A549 treated with Hydrocortisone at 1 μM for 4 hours (cell line): Measurements from ENCODE around the gene CKM. TPM values are rescaled to one million over a fixed set of nuclear protein-coding genes. Genes with fewer than 3 reads are reported as not detected.

ENCODE experiments used
- total RNA-seq: library from RNA; stranded (reverse); fragments of 200-300 nt; extraction: Qiagen RNA extraction; gene quantifications from 5 replicates; pipeline ENCODE4 v1.2.3, GENCODE V29; 2022

The CKM gene
- total RNA-seq, result 0.05 TPM in 1 of 5 replicates, not detected in the others

GRCh38 chr19:45322744-45323281 lies at the start of gene CKM:
Gene CKM (minus strand): TSS chr19:45322875. CDS start chr19:45319713, 3,162 bp downstream.

GRCh38 chr19:45370410-45371204 lies 47.9 kb upstream of the CKM start, which contains the start of gene ERCC2:
Gene ERCC2 (minus strand): TSS chr19:45370573. CDS start chr19:45370540, 33 bp downstream.

GRCh38 chr19:45340232-45340898 lies 17.7 kb upstream of the CKM start, which contains the start of gene KLC3:
Gene KLC3 (plus strand): TSS chr19:45340750. CDS start chr19:45345542, 4,792 bp downstream.

Other genes with a start within 250 kb of the CKM start
- gene ZNF296, start 246.4 kb downstream of the CKM start, total RNA-seq, result 10.4 to 18.7 TPM (median 17.3 TPM) in 5 replicates
- 90.8 to 101 TPM (median 95.9 TPM) in 5 replicates for gene GEMIN7, start 243.6 kb downstream of the CKM start, total RNA-seq
- 32.8 to 43.5 TPM (median 38.7 TPM) in 5 replicates for gene PPP1R37, start 229.7 kb downstream of the CKM start, total RNA-seq
- 0.56 to 0.90 TPM (median 0.77 TPM) in 5 replicates for gene NKPD1, start 161.9 kb downstream of the CKM start, total RNA-seq
- gene TRAPPC6A, start 144.6 kb downstream of the CKM start, total RNA-seq, result 37.4 to 50.6 TPM (median 40.1 TPM) in 5 replicates
- gene BLOC1S3, start 144.1 kb downstream of the CKM start, total RNA-seq, result 25.7 to 31.9 TPM (median 29.7 TPM) in 5 replicates
- gene EXOC3L2, start 77.5 kb downstream of the CKM start, total RNA-seq, result 1.5 to 2.5 TPM (median 2.0 TPM) in 5 replicates
- 6.7 to 12.7 TPM (median 8.1 TPM) in 5 replicates for gene MARK4, start 71.6 kb downstream of the CKM start, total RNA-seq
- 0.69 to 1.4 TPM (median 0.89 TPM) in 5 replicates for gene KLC3, start 17.9 kb upstream of the CKM start, total RNA-seq
- gene ERCC2, start 47.7 kb upstream of the CKM start, total RNA-seq, result 11.1 to 13.3 TPM (median 12.3 TPM) in 5 replicates
- 33.6 to 48.1 TPM (median 40.0 TPM) in 5 replicates for gene PPP1R13L, start 82.2 kb upstream of the CKM start, total RNA-seq
- gene POLR1G, start 83.8 kb upstream of the CKM start, total RNA-seq, result 45.2 to 51.3 TPM (median 49.5 TPM) in 5 replicates
- 140 to 173 TPM (median 163 TPM) in 5 replicates for gene ERCC1, start 101.0 kb upstream of the CKM start, total RNA-seq
- gene FOSB, start 145.1 kb upstream of the CKM start, total RNA-seq, result 10.5 to 18.6 TPM (median 11.7 TPM) in 5 replicates
- 10.0 to 15.5 TPM (median 12.0 TPM) in 5 replicates for gene RTN2, start 174.2 kb upstream of the CKM start, total RNA-seq
- gene PPM1N, start 175.6 kb upstream of the CKM start, total RNA-seq, result 6.8 to 9.0 TPM (median 7.4 TPM) in 5 replicates
- gene VASP, start 184.6 kb upstream of the CKM start, total RNA-seq, result 201 to 246 TPM (median 235 TPM) in 5 replicates